Aorta (tissue), 5 donors: ENCODE measurements around the gene MYL10. TPM values are rescaled to one million over a fixed set of nuclear protein-coding genes. Genes with fewer than 3 reads are reported as not detected.

ENCODE experiments used
- ATAC-seq: fragments of 200-7000 bp; cut with Tn5 transposase; one replicate; pipeline ENCODE4 v1.9.1; 2022; ENCODE audit warnings: moderate library complexity; ENCODE audit not compliant: low FRiP score
- DNase-seq, 2 donors: peaks; one replicate each; pipeline ENCODE4 v3.0.0-alpha.2; 2020
- H3K27ac ChIP-seq, 2 donors: one replicate each; pipeline ENCODE4 v1.5.1; 2013; ENCODE audit warnings: low read length in 2 of 2, mild to moderate bottlenecking in 2 of 2, moderate library complexity in 2 of 2, control low read depth in 1 of 2, inconsistent platforms in 1 of 2, low read depth in 1 of 2
- H3K27me3 ChIP-seq, 2 donors: one replicate each; pipeline ENCODE4 v1.6.1; 2013; ENCODE audit warnings: control low read depth in 1 of 2, low read length in 1 of 2, mild to moderate bottlenecking in 1 of 2, moderate library complexity in 1 of 2; ENCODE audit not compliant: insufficient read depth in 2 of 2, control insufficient read depth in 1 of 2
- H3K36me3 ChIP-seq, 2 donors: one replicate each; pipeline ENCODE4 v1.6.1; 2013; ENCODE audit warnings: control low read depth in 1 of 2, low read length in 1 of 2, mild to moderate bottlenecking in 1 of 2; ENCODE audit not compliant: insufficient read depth in 2 of 2, control insufficient read depth in 1 of 2
- H3K4me1 ChIP-seq, 2 donors: one replicate each; pipeline ENCODE4 v1.6.1; 2013; ENCODE audit warnings: low read length in 2 of 2, control low read depth in 1 of 2, mild to moderate bottlenecking in 1 of 2, moderate library complexity in 1 of 2; ENCODE audit not compliant: insufficient read depth in 2 of 2, control insufficient read depth in 1 of 2
- H3K4me3 ChIP-seq, 2 donors: one replicate each; pipeline ENCODE4 v1.5.1; 2013; ENCODE audit warnings: low read length in 2 of 2, control low read depth in 1 of 2, mild to moderate bottlenecking in 1 of 2
- H3K9me3 ChIP-seq: one replicate; pipeline ENCODE4 v1.6.1; 2013; ENCODE audit warnings: mild to moderate bottlenecking, low read length; ENCODE audit not compliant: control insufficient read depth
- WGBS, 2 donors: extraction: QIAGEN DNeasy Blood & Tissue Kit; methylation state at CpG; one replicate each; pipeline ENCODE4 v1.1.7; 2013; 5-methylcytosine and 5-hydroxymethylcytosine counted together
- intact Hi-C, 2 donors: fragments of 100-400 bp; cut with DNase I; formaldehyde crosslinking; loops; one replicate each; pipeline versions ENCODE4 v1.14.2 to v1.15.0; 2022
- long read RNA-seq, 2 donors: library from polyadenylated mRNA; unstranded; transcript quantifications; one replicate each; pipeline ENCODE4 v2.0.0, GENCODE V29; 2020 to 2021
- polyA plus RNA-seq, 2 donors: library from polyadenylated mRNA; stranded (reverse); fragments of 200-250 nt; gene quantifications; one replicate each; pipeline ENCODE4 v1.2.3, GENCODE V29; 2013
- total RNA-seq, 2 donors: library from RNA; stranded (reverse); fragmentation: NEBNext Ultra II Directional; extraction: Animal tissue kit (Norgen Biotek cat#: 25700); gene quantifications; one replicate each; pipeline ENCODE4 v1.2.1, GENCODE V29; 2021
- donor health status: healthy with polysubstance abuse.
- donor health status: Bipolar disorder and iron deficiency.
- donor health status: DM: no; HTN: no; CAD: no.
- donor health status: DM: no; HTN: no; CAD: no.
- donor health status: DM: yes; HTN: yes; CAD: no.

MYL10 gene
- total RNA-seq (not detected), polyA plus RNA-seq (not detected)
- long read RNA-seq, donor 1, result 0 reads
- long read RNA-seq, donor 2, result 0 reads

- H3K36me3 ChIP-seq, result no peaks in the 10 kb centered on the region
Observed at GRCh38 chr7:101629171-101629570, at the start of gene MYL10. MYL10 (minus strand) TSS chr7:101629296; CDS start chr7:101629118, 178 bp downstream.

GRCh38 chr7:101678658-101679057, 49.6 kb upstream of the MYL10 start:
- Histone ChIP-seq H3K27me3 (no peaks in the 10 kb centered on the region), H3K27ac (no peak overlapping the region), H3K4me1 (no peaks in the 10 kb centered on the region), H3K4me3 (no peak overlapping the region), H3K9me3 (no peaks in the 10 kb centered on the region), H3K36me3 (no peaks in the 10 kb centered on the region)
- WGBS, 2 donors, result 79 to 94% methylated on average over 9 of the region's 9 CpGs
- DNase-seq (peak in 1 of 2 donors; percentile 61), ATAC-seq (no peak)
- intact Hi-C loops, result no loop called here

More at GRCh38 chr7:101629171-101629570, at the start of gene MYL10:
- ATAC-seq, result no peak
- no peak for DNase-seq
- no peaks in the 10 kb centered on the region for H3K27me3 ChIP-seq
- intact Hi-C loops, result no loop called here
- no peak within 1 kb of the TSS for H3K27ac ChIP-seq
- no peaks in the 10 kb centered on the region for H3K4me1 ChIP-seq
- WGBS, 2 donors, result 95 to 97% methylated on average over 8 of the region's 8 CpGs
- H3K4me3 ChIP-seq, result no peak within 1 kb of the TSS
- H3K9me3 ChIP-seq, result no peaks in the 10 kb centered on the region

GRCh38 chr7:101677797-101678479, 48.8 kb upstream of the MYL10 start:
- H3K4me1 ChIP-seq, result no peaks in the 10 kb centered on the region
- H3K4me3 ChIP-seq, result no peak overlapping the region
- H3K9me3 ChIP-seq, result peaks cover 4% of the 10 kb centered on the region
- DNase-seq, result peak in 1 of 2 donors; percentile 72
- H3K36me3 ChIP-seq, result no peaks in the 10 kb centered on the region
- H3K27ac ChIP-seq, result no peak overlapping the region
- no peaks in the 10 kb centered on the region for H3K27me3 ChIP-seq
- ATAC-seq, result no peak
- 77 to 78% methylated on average over 14 of the region's 14 CpGs for WGBS, 2 donors
- intact Hi-C loops, result no loop called here

GRCh38 chr7:101677391-101677790, 48.3 kb upstream of the MYL10 start:
- no peak for DNase-seq
- WGBS, 2 donors, result 88% methylated on average over 10 of the region's 10 CpGs
- no peak for ATAC-seq
- H3K27ac ChIP-seq, result no peak overlapping the region
- H3K9me3 ChIP-seq, result peaks cover 4% of the 10 kb centered on the region
- intact Hi-C loops, result no loop called here
- H3K4me1 ChIP-seq, result no peaks in the 10 kb centered on the region
- no peak overlapping the region for H3K4me3 ChIP-seq
- H3K36me3 ChIP-seq, result no peaks in the 10 kb centered on the region
- H3K27me3 ChIP-seq, result no peaks in the 10 kb centered on the region

- H3K4me3 ChIP-seq, result no peak overlapping the region
- H3K36me3 ChIP-seq, result no peaks in the 10 kb centered on the region
- 85 to 87% methylated on average over 6 of the region's 6 CpGs for WGBS, 2 donors
- H3K27me3 ChIP-seq, result no peaks in the 10 kb centered on the region
- ATAC-seq (no peak), DNase-seq (no peak)
- H3K27ac ChIP-seq, result no peak overlapping the region
- no peaks in the 10 kb centered on the region for H3K4me1 ChIP-seq
- H3K9me3 ChIP-seq, result peaks cover 4% of the 10 kb centered on the region
- intact Hi-C loops, result no loop called here
Observed at GRCh38 chr7:101676956-101677355, 47.9 kb upstream of the MYL10 start.

- DNase-seq, result no peak
- no peak overlapping the region for H3K27ac ChIP-seq
- ATAC-seq, result no peak
- H3K4me1 ChIP-seq, result no peaks in the 10 kb centered on the region
- H3K36me3 ChIP-seq, result no peaks in the 10 kb centered on the region
- H3K4me3 ChIP-seq, result no peak overlapping the region
- peaks cover 4% of the 10 kb centered on the region for H3K9me3 ChIP-seq
- intact Hi-C loops, result no loop called here
- 89 to 93% methylated on average over 16 of the region's 16 CpGs for WGBS, 2 donors
- H3K27me3 ChIP-seq, result no peaks in the 10 kb centered on the region
Observed at GRCh38 chr7:101676062-101676598, 47.0 kb upstream of the MYL10 start.

GRCh38 chr7:101674439-101674838, 45.3 kb upstream of the MYL10 start:
- H3K36me3 ChIP-seq, result no peaks in the 10 kb centered on the region
- 92 to 95% methylated on average over 3 of the region's 3 CpGs for WGBS, 2 donors
- no peak overlapping the region for H3K4me3 ChIP-seq
- H3K27me3 ChIP-seq, result no peaks in the 10 kb centered on the region
- peaks cover 4% of the 10 kb centered on the region for H3K9me3 ChIP-seq
- H3K27ac ChIP-seq, result no peak overlapping the region
- intact Hi-C loops, result no loop called here
- DNase-seq (no peak), ATAC-seq (no peak)
- H3K4me1 ChIP-seq, result no peaks in the 10 kb centered on the region

- Histone ChIP-seq H3K9me3 (peaks cover 4% of the 10 kb centered on the region), H3K27me3 (no peaks in the 10 kb centered on the region), H3K36me3 (no peaks in the 10 kb centered on the region), H3K4me3 (no peak overlapping the region), H3K4me1 (no peaks in the 10 kb centered on the region), H3K27ac (no peak overlapping the region)
- WGBS, 2 donors, result 92% methylated on average over 5 of the region's 5 CpGs
- no peak for DNase-seq
- no peak for ATAC-seq
- intact Hi-C loops, result no loop called here
Observed at GRCh38 chr7:101673951-101674350, 44.9 kb upstream of the MYL10 start.

- H3K36me3 ChIP-seq, result no peaks in the 10 kb centered on the region
- no peak overlapping the region for H3K4me3 ChIP-seq
- intact Hi-C loops, result no loop called here
- H3K27ac ChIP-seq, result no peak overlapping the region
- no peak for DNase-seq
- ATAC-seq, result no peak
- H3K4me1 ChIP-seq, result no peaks in the 10 kb centered on the region
- H3K9me3 ChIP-seq, result peaks cover 4% of the 10 kb centered on the region
- no peaks in the 10 kb centered on the region for H3K27me3 ChIP-seq
Observed at GRCh38 chr7:101673315-101673714, 44.2 kb upstream of the MYL10 start.
